HG03575 (cell line): ENCODE results near the gene CBX3.
"Not testable (repeated sequence)": the region's sequence is repeated elsewhere in the genome, so short reads cannot be mapped to it uniquely, and the experiment has no call there.

ENCODE experiments used
- ATAC-seq: cut with Tn5 transposase; IDR thresholded peaks from one replicate; pipeline ENCODE4 v1.9.1; 2021; ENCODE audit not compliant: unreplicated experiment, insufficient number of reproducible peaks, low FRiP score; ENCODE audit errors: extremely low read depth

Gene CBX3

DNA sequence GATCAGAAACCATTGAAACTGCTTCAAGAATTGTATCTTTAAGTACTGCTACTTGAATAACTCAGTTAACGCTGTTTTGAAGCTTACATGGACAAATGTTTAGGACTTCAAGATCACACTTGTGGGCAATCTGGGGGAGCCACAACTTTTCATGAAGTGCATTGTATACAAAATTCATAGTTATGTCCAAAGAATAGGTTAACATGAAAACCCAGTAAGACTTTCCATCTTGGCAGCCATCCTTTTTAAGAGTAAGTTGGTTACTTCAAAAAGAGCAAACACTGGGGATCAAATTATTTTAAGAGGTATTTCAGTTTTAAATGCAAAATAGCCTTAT lies 15.7 kb upstream of the CBX3 start:
- no peak for ATAC-seq

DNA sequence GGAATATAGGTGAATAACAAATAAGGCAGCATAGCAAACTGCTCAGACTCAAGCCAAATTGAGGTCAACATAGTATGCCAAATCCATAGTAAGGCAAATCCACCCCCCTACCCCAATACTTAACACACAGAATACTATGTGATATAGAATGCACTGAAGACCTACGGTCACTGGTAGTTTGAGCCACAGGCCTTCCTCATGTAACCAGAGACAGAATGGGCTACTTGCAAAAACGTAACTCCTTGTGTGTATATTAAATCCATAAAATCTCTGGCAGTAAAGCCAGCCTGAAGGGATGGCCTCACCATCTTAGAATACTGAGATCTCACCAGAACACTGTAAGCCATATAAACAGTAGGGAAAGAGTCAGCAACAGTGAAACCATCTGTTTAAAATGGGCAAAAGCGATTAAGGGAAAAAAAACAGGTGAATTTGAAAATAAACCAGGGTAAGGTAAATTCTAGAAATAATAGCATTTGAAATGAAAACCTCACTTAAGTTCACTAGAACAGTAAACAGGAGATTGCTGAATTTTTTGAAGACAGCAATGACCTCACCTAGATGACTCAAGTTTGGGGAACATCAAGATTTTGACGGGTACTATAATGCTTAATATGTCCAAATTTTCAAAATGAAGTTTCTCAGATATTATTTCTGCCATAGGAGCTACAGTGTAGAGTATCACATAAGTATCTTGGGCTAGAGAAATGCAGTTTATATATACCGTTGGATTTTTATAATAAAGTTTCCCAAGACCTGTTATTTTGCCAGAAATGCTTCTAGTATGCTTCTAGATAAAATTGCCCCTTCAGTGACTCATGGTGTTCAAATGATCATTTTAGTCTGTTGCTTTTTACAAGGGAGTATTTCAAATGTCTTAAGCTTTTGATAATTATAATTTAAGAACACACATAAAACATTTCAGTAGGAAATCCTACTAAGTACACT lies 14.9 kb upstream of the CBX3 start:
- no peak for ATAC-seq

DNA sequence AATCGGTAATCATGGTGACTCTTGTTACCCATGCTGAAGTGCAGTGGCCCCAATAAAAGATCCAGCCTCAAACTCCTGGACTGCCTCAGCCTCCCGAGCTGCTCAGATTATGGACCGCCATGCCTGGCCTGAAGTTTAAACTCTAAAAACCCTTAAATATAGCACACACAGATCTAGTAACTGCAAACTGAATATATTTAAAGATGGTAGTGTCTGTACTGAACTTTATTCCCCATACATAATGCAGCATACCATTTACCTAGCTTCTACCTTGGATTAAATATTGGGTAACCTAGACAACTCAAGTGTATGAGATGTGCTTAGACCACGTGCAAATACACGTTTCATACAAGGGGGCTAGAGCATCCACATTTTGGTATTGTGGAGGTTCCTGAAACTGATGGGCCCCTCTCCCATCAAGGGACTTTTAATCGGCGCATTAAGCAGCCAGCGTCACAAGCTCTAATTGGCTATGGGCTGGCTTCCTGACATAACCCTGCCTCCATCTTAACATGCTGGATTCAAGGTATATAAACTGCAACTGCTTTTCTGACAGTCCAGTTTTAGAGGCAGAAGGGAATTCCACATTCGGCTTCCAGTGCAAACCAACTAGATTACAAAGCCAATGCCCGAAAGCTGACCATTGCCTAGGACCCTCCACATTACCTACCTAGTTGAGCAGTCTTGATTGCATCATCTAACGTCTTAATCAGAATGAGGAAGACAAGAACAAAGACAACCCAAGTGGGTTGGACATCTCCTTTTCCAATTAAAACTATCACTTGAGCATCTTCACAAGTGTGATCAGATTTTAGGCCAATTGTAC lies 14.0 kb upstream of the CBX3 start:
- no peak for ATAC-seq

DNA sequence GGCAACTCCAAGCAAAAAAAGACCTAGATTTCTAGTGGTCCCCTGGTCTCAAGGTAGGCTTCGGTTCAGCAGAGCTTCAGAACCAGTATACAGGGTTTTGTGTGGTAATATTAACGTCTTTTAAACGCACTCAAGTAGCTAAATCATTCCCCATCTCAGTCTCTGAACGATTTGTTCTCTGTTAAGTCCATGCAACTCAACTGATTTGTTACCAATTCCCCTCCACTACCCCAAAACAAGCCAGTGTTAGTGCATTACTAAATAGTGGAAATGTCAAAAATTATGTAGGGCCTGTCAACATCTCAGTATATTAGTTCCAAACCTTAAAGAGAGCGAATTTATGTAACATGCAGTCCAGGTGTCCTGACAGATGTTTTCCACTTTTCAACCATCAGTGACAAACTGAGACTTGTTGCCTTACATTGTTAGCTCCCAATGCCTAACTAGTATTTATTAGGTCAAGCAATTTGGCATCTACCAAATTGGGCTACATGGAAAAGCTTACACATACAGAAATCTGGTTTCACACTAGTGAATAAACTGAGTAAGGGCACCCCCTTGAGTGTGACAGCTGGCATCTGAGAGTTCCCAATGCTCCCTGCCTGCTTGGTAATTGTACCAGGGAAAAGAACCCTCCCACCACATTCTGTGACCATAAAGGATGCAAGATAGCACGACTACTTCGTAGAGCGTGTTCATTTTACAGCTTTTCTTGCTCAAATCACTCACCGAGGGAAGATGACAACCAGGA lies 13.2 kb upstream of the CBX3 start:
- ATAC-seq = no peak

DNA sequence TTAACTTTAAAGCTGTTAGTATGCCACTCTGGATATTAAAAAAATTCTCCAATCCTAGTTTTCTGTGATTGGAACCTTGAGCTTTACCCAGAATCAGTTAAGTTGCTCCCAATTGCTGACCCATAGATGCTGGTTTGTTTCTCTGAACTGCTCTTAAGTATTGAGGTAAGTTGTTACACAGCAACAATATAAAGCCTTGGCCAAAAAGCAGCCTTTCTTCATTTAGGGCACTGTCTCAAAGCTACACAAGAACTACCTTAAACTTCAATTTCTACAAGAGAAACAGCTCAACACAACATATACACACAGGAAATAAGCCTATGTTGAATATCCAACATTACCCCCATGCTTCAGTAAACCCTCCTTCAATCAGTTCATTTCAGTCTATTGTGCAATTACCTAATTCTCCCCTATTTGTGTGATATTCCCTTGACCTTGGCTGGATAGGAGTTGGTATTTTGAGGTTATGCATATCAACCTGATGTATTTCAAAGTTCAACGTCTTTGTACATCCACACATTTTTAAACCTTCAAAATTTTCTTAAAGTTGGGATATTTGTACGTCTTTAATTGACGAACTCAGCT lies 12.5 kb upstream of the CBX3 start:
- ATAC-seq = no peak

DNA sequence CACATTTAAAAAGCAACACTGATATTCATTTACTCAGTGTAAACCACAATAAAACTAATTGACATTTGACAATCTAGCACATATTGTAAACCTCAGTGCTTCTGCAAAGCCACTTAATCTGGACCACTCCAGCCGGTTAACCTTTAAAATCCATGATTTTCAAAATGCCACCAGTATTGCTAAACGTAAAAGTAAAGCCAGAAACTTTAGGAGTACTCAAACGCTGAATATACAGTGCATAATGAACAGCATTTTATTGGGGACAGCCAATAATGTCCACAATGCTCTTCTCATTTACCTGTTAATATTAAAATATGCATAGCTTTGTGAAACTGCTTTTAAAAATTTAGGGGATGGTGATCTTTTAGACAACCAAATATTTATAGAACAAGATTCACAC lies 11.8 kb upstream of the CBX3 start:
- no peak for ATAC-seq

DNA sequence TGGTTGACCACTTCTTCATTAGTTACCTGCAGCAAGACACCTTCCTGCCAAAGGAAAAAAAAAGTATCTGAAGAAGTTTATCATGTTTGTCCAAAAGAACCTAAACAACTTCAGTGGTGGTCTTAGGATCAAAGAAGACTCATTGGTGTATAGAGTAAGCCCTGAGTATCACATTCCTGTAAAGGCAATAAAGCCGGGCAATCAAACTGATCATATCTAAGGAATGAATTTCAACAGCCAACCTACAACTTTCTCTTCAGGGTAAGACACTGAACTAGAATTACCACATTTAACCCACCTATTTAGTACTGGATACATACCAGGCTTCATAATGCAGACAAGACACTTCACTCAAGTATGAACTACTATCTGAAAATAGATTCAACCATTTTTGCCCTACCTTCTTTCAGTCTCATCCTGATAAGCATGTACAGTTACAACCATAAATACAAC lies 11.1 kb upstream of the CBX3 start:
- no peak for ATAC-seq

DNA sequence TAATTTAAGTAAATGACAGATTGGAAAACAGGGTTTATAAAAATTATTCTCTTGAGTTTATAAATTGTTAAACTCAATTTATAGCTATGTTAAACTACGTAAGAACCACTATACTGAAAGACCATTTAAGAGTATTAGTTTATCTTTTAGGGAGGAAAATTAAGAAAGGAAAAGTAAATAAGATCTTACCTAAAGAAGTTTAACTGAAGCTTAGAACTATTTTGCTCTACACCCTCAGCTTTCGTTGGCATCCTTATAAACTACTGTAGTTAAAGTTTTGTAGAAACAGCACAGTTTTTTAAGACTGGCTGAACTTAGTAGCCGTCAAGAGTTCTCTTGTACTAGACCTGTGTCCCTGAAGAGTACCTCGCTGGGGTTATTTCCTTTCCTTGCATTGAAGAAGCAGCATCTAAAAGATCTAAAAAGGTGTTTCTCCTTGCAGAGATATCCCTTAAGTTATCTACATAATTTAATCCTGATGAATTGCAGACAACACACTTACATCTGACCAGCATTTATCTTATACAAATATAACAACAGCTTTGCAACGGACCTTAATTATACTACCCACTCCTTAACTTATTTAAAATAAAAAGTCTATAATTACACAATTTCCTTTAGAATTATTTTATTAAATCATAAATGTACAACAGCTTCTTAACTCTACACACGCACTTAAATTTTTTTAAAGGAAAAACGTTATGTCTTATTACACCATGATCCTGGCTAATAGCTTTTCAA lies 10.1 kb upstream of the CBX3 start:
- ATAC-seq = no peak

DNA sequence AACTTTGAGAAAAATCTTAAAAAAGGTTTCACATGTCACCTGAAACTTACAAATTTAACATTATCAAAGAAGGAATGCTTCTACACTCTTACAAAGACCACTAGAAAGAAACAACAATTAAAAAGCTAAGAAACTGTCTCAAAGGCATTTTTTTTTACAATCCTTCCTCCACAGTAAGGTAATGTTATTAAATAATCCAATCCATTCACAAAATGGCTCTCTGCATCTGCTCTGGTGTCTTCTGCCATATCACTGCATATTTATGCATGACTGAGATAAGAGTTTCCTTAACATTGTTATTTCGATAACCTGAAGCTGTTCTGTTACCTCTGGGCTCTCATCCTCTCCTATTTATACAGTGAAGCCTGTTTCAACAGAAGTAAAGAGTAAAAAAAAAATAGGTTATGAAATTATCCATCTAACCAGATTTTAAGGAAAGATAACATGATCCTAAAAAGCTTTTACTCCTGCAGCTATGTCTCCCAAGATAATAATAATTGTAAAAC lies 9.5 kb upstream of the CBX3 start:
- ATAC-seq = no peak

DNA sequence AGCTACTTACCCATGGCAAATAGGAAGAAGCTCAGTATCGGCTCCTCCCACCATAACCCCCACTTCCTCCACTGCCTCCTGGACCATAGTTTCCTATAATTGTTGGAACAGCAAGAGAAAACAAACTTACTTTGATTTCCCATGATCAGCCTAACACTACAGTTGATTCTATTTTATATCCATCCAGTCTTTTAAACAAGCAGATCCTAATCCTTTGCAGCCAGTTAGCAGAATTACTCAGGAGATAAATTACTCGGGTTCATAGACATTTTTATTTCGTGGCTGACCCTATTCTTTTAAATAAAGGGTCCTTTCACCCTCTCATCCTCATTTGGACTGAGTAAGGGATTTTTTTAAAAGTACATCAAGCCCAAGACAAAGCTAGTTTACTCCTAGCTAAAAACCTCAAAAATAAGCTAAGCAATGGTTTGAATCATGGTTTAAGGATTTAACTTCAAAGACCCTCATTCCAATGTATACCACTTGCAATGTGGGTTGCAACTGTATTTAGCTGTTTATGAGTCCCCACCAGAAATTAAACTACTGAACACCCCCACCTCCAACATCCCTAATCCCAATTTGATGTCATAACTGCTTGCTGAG lies 9.0 kb upstream of the CBX3 start:
- ATAC-seq = no peak

DNA sequence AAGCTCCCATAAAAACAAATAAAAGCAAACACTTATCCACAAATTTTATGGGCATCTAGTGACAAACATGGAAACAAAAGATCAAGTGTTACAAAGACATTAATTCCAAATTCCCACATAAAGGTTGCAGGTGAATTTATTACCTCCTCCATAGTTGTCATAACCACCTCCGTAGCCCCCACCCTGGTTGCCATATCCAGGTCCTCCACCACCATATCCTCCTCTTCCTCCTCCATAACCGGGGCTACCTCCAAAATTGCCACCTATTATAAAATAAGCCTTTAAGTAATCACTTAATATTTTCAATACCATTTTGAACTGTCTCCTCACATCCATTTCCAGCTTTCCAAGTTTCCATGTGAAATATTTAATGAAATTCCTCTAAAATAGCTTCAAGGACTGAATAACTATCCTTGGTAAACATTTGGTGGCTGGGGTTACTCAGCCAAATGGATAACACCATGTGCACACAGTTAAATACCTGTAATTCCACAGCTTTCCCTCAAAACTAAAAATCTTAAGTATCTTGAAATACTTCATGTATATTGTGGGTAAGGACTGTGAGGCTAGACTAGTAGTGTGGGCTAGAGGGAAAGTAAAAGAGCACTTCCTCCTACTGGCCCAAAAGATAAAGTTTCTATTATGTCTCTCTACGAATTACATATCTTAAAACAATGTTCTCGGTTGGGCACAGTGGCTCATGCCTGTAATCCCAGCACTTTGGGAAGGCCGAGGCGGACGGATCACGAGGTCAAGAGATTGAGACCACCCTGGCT lies 7.9 kb upstream of the CBX3 start:
- ATAC-seq = no peak

DNA sequence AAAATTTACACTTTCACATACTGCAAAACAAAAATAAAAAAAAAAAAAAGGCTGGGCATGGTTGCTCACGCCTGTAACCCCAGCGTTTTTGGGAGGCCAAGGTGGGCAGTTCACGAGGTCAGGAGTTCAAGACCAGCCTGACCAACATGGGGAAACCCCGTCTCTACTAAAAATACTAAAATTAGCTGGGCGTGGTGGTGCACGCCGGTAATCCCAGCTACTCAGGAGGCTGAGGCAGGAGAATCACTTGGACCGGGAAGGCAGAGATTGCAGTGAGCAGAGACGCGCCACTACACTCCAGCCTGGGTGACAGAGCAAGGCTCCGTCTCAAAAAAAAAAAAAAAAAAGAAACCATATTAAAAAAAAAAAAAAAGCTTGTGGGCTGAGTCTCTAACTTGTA lies 6.8 kb upstream of the CBX3 start:
- not testable (repeated sequence) for ATAC-seq

DNA sequence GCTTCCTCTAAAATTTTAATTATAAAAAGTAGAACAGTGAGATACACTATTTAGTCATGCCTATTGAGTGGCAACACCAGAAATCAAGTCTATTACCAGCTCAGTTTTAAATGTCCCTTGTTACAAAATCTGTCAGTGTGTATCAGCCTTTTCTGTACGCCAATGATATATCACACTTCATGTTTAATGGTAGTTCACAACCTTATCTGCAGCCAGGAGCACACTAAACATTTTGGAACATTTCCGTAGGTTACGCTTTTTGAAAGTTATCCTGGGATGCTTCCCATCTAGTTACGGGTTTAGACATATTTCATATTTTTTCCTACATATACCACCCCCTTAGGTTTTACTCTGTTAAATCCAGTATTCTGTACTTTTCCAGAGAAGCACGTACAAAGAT lies 6.4 kb upstream of the CBX3 start:
- ATAC-seq = no peak

DNA sequence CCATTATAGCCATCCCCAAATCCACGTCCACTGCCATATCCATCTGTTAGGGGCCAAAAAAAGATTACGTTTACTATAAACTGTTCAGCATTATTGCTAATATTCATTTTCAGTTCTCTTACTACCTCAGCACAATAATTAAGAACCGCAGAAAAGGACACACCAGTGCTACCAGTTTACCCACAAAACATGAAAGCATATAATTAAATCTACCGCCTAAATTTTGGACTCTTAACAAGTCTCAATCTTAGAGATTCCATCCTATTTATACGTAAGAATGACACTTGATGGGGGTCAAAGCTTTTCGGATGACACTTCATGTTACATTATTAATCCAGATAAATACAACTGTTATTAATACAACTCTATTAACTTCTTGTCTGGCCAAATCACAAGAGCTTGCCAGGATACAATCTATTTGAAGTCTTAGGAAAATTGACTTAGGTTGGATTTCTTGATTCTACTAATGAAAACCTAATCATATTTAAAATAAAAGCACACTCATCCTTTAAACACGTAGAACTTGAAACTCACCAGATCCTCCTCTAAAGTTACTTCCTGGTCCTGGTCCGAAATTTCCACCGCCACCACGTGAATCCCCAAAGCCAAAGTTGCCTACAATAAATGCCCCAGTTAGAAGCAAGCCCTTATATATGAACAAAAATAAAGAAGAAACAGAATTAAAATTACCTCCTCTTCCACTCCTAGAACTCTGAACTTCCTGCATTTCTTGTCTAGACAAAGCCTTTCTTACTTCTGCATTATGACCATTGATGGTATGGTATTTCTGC lies 5.5 kb upstream of the CBX3 start:
- ATAC-seq = no peak

DNA sequence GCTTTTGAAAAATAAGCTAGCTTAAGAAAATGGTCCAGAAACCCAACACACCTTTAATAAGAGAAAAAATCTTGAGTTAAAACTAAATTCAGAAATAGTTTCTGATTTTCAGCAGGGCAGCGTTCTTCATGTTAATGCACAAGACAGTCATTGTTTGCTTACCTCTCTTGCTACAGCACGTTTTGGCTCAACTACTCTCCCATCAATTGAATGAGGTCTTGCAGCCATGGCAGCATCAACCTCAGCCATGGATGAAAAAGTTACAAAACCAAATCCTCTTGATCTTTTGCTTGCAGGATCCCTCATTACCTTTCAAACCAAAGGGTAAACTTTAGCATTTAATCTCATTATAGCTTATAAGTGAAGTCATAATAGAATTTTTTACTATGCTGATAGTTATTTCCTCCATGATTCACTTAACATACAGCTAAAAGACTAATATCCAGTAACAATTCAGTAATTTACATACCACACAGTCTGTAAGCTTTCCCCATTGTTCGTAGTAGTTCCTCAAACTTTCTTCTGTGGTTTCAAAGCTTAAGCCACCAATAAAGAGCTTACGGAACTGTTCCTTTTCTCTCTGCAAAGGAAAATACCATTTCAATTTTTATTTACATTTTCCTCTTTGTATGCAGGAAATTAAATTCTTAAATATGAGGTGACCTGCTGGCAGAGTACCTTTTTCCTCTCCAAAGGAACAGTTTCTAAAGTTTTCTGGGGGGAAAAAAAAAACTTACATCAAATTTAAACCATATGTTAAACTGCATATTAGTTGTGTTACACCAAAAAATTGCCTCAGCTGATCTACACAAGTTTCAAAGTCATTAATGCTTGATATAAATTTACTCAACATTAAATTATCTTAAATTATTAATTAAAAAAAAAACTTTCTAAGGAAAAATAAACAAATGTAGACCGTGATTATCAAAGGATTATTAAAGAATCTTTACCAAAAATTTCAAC lies 4.1 kb upstream of the CBX3 start:
- no peak for ATAC-seq
